CD4-positive, alpha-beta T cell (primary cell): ENCODE results near the gene URGCP. TPM values are rescaled to one million over a fixed set of nuclear protein-coding genes. Genes with fewer than 3 reads are reported as not detected.

ENCODE experiments used
- ATAC-seq: fragments of 200-7000 bp; cut with Tn5 transposase; one replicate; pipeline ENCODE4 v1.10.0; 2022; ENCODE audit warnings: mild to moderate bottlenecking; ENCODE audit not compliant: poor library complexity
- CTCF ChIA-PET: fragments of 350-600 bp; sonication (Branson Sonifier 250); formaldehyde crosslinking; loops from one replicate; lab custom pipeline; 2021; ENCODE audit warnings: antibody characterized with exemption, inconsistent platforms; lab: Charles Lee
- POLR2A ChIA-PET: fragments of 350-600 bp; sonication (Branson Sonifier 250); formaldehyde crosslinking; loops from one replicate; lab custom pipeline; 2021; ENCODE audit warnings: antibody characterized with exemption, inconsistent platforms; lab: Charles Lee
- DNase-seq, 14 experiments: peaks; one replicate each; pipeline ENCODE4 v3.0.0-alpha.2; 2013 to 2020; ENCODE audit warnings: mixed read lengths in 2 of 14
- H3K27ac ChIP-seq, 2 donors: one replicate each; pipeline versions ENCODE4 v1.5.1 to v1.7.0; 2013; ENCODE audit warnings: low read length in 2 of 2, low read depth in 1 of 2, mild to moderate bottlenecking in 1 of 2
- H3K27me3 ChIP-seq, 2 experiments: 1 replicate in 1 of 2; 2 replicates in 1 of 2; pipeline versions ENCODE4 v1.6.1 to v1.7.0; 2013; ENCODE audit warnings: low read length in 2 of 2, control low read depth in 1 of 2, mild to moderate bottlenecking in 1 of 2, moderate library complexity in 1 of 2; ENCODE audit not compliant: insufficient read depth in 2 of 2, control insufficient read depth in 1 of 2
- H3K36me3 ChIP-seq: one replicate; pipeline ENCODE4 v1.6.1; 2013; ENCODE audit warnings: low read length, control low read depth; ENCODE audit not compliant: insufficient read depth
- H3K4me1 ChIP-seq: one replicate; pipeline ENCODE4 v1.6.1; 2013; ENCODE audit warnings: low read length, control low read depth; ENCODE audit not compliant: insufficient read depth
- H3K4me3 ChIP-seq: one replicate; pipeline ENCODE4 v1.5.1; 2013; ENCODE audit warnings: mild to moderate bottlenecking, low read length, moderate library complexity
- H3K9me3 ChIP-seq, 2 experiments: 1 replicate in 1 of 2; 2 replicates in 1 of 2; pipeline versions ENCODE4 v1.6.1 to v1.7.0; 2013; ENCODE audit warnings: low read length in 2 of 2, mild to moderate bottlenecking in 2 of 2, control low read depth in 1 of 2, moderate library complexity in 1 of 2; ENCODE audit not compliant: control insufficient read depth in 1 of 2, insufficient read depth in 1 of 2
- H3K27ac Mint-ChIP-seq: one replicate; pipeline ENCODE4 v1.8.0; 2020; ENCODE audit warnings: mixed read lengths
- H3K27me3 Mint-ChIP-seq: one replicate; pipeline ENCODE4 v1.8.0; 2021; ENCODE audit warnings: mixed read lengths
- H3K36me3 Mint-ChIP-seq: one replicate; pipeline ENCODE4 v1.8.0; 2021; ENCODE audit warnings: low read depth, mixed read lengths
- H3K4me1 Mint-ChIP-seq: one replicate; pipeline ENCODE4 v1.8.0; 2021; ENCODE audit warnings: low read depth, mixed read lengths
- H3K4me3 Mint-ChIP-seq: one replicate; pipeline ENCODE4 v1.8.0; 2020; ENCODE audit warnings: mild to moderate bottlenecking, mixed read lengths
- H3K9me3 Mint-ChIP-seq: one replicate; pipeline ENCODE4 v1.8.0; 2020; ENCODE audit warnings: mixed read lengths
- intact Hi-C, 2 experiments: fragments of 100-400 bp; cut with DNase I in 1 of 2; cut with micrococcal nuclease in 1 of 2; formaldehyde crosslinking; loops; one replicate each; pipeline versions ENCODE4 v1.15.1 to v1.9.0; 2023 to 2025; cut with DNase I, micrococcal nuclease
- total RNA-seq, 174 experiments: library from RNA in 2 of 174; stranded (reverse) in 2 of 174; gene quantifications; one replicate each; pipeline ENCODE4 v1.2.3 and lab custom pipeline; 2021 to 2026
- TF ChIP-seq, protein P1 (sequence below): fragments of 200-600 bp; IDR thresholded peaks from one replicate; pipeline ENCODE4 v1.8.0; 2022; ENCODE audit warnings: antibody characterized with exemption, mild to moderate bottlenecking

URGCP gene
- total RNA-seq, 2 experiments from 2014 or later: 21.8 to 22.5 TPM

DNA sequence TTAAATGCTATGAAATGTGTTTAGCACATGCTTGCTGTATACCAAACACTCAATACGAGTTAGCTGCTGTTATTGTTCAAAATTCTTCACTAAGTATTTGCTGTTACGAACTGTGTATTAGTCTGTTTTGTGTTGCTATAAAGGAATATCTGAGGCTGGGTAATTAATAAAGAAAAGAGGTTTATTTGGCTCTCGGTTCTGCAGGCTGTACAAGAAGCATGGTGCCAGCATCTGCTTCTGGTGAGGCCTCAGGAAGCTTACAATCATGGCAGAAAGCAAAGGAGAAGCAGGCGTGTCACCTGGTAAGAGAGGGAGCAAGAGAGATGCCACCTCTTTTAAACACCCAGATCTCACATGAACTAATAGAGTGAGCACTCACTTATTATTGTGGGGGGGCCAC is 21.4 kb upstream of the URGCP start:
- Histone ChIP-seq H3K27ac (peak overlapping the region in 1 of 2 donors; percentile 89), H3K4me1 (peaks cover 33% of the 10 kb centered on the region), H3K27me3 (no peaks in the 10 kb centered on the region), H3K4me3 (no peak overlapping the region), H3K9me3 (no peaks in the 10 kb centered on the region), H3K36me3 (no peaks in the 10 kb centered on the region)
- Mint-ChIP-seq H3K9me3 (no peaks in the 10 kb centered on the region), H3K4me3 (peak overlapping the region; percentile 70), H3K36me3 (peaks cover 4% of the 10 kb centered on the region), H3K27me3 (no peaks in the 10 kb centered on the region), H3K4me1 (peaks cover 46% of the 10 kb centered on the region), H3K27ac (peak overlapping the region; percentile 97)
- TF ChIP-seq, protein P1, sequence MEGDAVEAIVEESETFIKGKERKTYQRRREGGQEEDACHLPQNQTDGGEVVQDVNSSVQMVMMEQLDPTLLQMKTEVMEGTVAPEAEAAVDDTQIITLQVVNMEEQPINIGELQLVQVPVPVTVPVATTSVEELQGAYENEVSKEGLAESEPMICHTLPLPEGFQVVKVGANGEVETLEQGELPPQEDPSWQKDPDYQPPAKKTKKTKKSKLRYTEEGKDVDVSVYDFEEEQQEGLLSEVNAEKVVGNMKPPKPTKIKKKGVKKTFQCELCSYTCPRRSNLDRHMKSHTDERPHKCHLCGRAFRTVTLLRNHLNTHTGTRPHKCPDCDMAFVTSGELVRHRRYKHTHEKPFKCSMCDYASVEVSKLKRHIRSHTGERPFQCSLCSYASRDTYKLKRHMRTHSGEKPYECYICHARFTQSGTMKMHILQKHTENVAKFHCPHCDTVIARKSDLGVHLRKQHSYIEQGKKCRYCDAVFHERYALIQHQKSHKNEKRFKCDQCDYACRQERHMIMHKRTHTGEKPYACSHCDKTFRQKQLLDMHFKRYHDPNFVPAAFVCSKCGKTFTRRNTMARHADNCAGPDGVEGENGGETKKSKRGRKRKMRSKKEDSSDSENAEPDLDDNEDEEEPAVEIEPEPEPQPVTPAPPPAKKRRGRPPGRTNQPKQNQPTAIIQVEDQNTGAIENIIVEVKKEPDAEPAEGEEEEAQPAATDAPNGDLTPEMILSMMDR: no peak
- ATAC-seq (no peak), DNase-seq (no peak)
- intact Hi-C loops: loop anchor here (2.0 to 10.0 kb wide), 7 partner anchors 57 to 1016 kb away; partner anchors contain the start of genes MRPL32 (in 2 of the 2), PSMA2 (in 2 of the 2), C7orf25 (in 1 of the 2) and COA1 (in 1 of the 2)
- POLR2A ChIA-PET: no interaction called here
- CTCF ChIA-PET: no interaction called here

DNA sequence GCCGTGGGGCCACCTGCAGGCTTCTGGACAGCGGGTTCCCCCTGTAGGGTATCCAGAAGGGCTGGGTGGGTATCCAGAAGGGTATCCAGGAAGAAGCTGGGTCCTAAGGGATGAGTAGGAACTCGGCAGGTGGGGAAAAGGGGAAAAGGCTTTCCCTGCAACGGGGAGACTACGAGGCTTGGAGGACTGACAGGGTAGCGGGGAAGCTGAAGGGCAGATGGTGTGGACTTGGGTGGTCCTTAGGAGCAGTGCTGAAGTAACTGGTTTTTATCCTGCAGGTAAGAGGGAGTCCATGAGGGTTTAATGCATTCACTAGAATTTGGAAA is 20.4 kb upstream of the URGCP start:
- Mint-ChIP-seq H3K27me3 (no peaks in the 10 kb centered on the region), H3K9me3 (no peaks in the 10 kb centered on the region), H3K4me1 (peaks cover 52% of the 10 kb centered on the region), H3K27ac (peak overlapping the region; percentile 97), H3K36me3 (peaks cover 4% of the 10 kb centered on the region), H3K4me3 (peak overlapping the region; percentile 95)
- Histone ChIP-seq H3K27ac (peak overlapping the region; percentile 80 to 89), H3K36me3 (no peaks in the 10 kb centered on the region), H3K27me3 (no peaks in the 10 kb centered on the region), H3K4me1 (peaks cover 33% of the 10 kb centered on the region), H3K4me3 (peak overlapping the region; percentile 67), H3K9me3 (no peaks in the 10 kb centered on the region)
- ChIA-PET POLR2A (interaction anchor here (0.6 to 1.9 kb wide), 13 partner anchors 9 to 995 kb away, joined by 3 to 17 read pairs (median 4); partner anchors contain the start of genes DBNL, MRPL32, MRPS24 and PSMA2), CTCF (interaction anchor here (1.1 to 1.4 kb wide), 3 partner anchors 20 to 24 kb away, joined by 3 to 4 read pairs (median 3); partner anchors contain the start of gene URGCP)
- ATAC-seq (no peak), DNase-seq (no peak)
- TF ChIP-seq, protein P1: peak; percentile 20
- intact Hi-C loops: loop anchor here (1.0 to 10.0 kb wide), 8 partner anchors 22 to 1014 kb away; partner anchors contain the start of genes MRPL32 (in 2 of the 2), PSMA2 (in 2 of the 2), C7orf25 (in 1 of the 2) and COA1 (in 1 of the 2)

DNA sequence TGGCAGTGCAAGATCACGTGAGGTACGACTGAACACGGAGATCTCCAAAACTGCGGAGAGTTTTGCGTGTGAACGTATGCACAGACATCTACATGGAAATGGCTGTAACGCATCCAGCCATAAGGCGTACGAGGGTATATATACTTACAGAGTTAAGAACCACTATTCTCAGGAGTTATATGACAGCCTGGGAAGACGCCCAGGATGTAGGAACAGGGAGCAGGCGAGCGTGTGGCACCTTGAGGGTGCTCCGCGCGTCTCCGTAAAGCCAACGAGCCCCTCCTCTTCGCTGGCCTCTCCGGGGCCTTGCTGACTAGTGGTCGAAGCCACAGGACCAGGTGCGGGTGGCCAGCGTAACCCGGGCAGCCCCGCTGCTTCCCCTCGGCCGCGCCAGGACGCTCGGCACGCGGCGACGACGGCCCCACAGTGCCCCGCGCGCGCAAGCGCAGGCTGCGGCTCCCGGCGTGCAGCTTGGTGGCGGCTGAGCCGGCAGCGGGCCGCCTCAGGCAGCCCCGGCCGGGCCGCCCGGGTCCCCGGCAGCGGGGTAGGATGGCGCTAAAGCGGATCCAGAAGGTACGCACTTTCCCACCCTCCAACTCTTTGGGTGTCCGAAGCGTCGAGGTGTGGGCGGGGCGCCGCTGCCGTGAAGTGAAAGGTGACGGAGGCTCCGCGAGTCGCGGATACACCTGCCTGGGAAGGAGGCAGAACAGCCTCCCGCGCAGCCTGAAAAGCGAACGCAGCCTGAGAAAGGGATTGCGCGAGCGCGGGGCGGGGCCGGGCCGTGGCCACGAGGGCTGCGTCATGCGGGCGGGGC is 19.8 kb upstream of the URGCP start, which contains the start of gene UBE2D4:
Gene UBE2D4 (plus strand): TSS at position 453 of the 814 bp plus-strand sequence. CDS start 97 bp downstream, at position 550.
- no peaks in the 10 kb centered on the region for H3K9me3 ChIP-seq
- H3K4me1 ChIP-seq: peaks cover 33% of the 10 kb centered on the region
- TF ChIP-seq, protein P1: no peak
- Mint-ChIP-seq H3K27me3 (no peaks in the 10 kb centered on the region), H3K36me3 (peaks cover 4% of the 10 kb centered on the region), H3K9me3 (no peaks in the 10 kb centered on the region), H3K4me1 (peaks cover 48% of the 10 kb centered on the region), H3K4me3 (peak within 1 kb of the TSS; percentile 95), H3K27ac (peak within 1 kb of the TSS; percentile 97)
- intact Hi-C loops: loop anchor here (1.0 to 10.0 kb wide), 8 partner anchors 22 to 1014 kb away; partner anchors contain the start of genes MRPL32 (in 2 of the 2), PSMA2 (in 2 of the 2), C7orf25 (in 1 of the 2) and COA1 (in 1 of the 2)
- POLR2A ChIA-PET: interaction anchor here (0.6 to 1.9 kb wide), 14 partner anchors 9 to 1048 kb away, joined by 3 to 17 read pairs (median 4); partner anchors contain the start of genes DBNL, MRPL32, MRPS24 and OGDH
- ATAC-seq (peak; percentile 85), DNase-seq (peak; percentile 80 to 93 (median 86))
- no peaks in the 10 kb centered on the region for H3K27me3 ChIP-seq
- no peaks in the 10 kb centered on the region for H3K36me3 ChIP-seq
- H3K27ac ChIP-seq: peak within 1 kb of the TSS; percentile 80 to 89
- H3K4me3 ChIP-seq: peak within 1 kb of the TSS; percentile 67
- CTCF ChIA-PET: interaction anchor here (1.1 to 1.4 kb wide), 3 partner anchors 19 to 23 kb away, joined by 3 to 4 read pairs (median 3); partner anchors contain the start of gene URGCP
